A673 (cell line): Measurements from ENCODE around the gene LRCOL1. TPM values are rescaled to one million over a fixed set of nuclear protein-coding genes. Genes with fewer than 3 reads are reported as not detected.

Source experiments
- BruUV-seq: library from RNA; stranded (reverse); fragments of 400-500 nt; replicated peaks from 2 replicates; lab custom pipeline; 2021; lab: Mats Ljungman, UMichigan
- CTCF ChIA-PET: fragments of 300-600 bp; sonication (Branson Sonifier 250); formaldehyde crosslinking; loops from one replicate; lab custom pipeline; 2022; ENCODE audit warnings: antibody characterized with exemption; lab: Charles Lee
- POLR2A ChIA-PET: fragments of 300-600 bp; sonication (Branson Sonifier 250); formaldehyde crosslinking; loops from one replicate; lab custom pipeline; 2022; ENCODE audit warnings: antibody characterized with exemption; ENCODE audit not compliant: low non-redundant PET; lab: Charles Lee
- DNase-seq: peaks from one replicate; pipeline ENCODE4 v3.0.0-alpha.2; 2015; ENCODE audit warnings: low spot score
- H3K27ac ChIP-seq: fragments of 200-600 bp; sonication (generic); 2 replicates; pipeline ENCODE4 v1.5.1; 2016; ENCODE audit warnings: mixed run types, low read depth, mild to moderate bottlenecking, mixed read lengths, antibody characterized with exemption, low read length; ENCODE audit not compliant: poor library complexity, severe bottlenecking
- H3K27me3 ChIP-seq: fragments of 200-600 bp; sonication (generic); replicated peaks from 2 replicates; pipeline ENCODE4 v1.6.1; 2017; ENCODE audit warnings: mixed run types, low read depth, mild to moderate bottlenecking, mixed read lengths, antibody characterized with exemption, low read length; ENCODE audit not compliant: insufficient read depth, poor library complexity
- H3K36me3 ChIP-seq: fragments of 200-600 bp; sonication (generic); 2 replicates; pipeline ENCODE4 v1.6.1; 2016; ENCODE audit warnings: mixed run types, mild to moderate bottlenecking, mixed read lengths, antibody characterized with exemption, low read length; ENCODE audit not compliant: insufficient read depth, poor library complexity, severe bottlenecking
- H3K4me1 ChIP-seq: fragments of 200-600 bp; sonication (generic); 2 replicates; pipeline ENCODE4 v1.6.1; 2017; ENCODE audit warnings: mixed run types, mild to moderate bottlenecking, mixed read lengths, antibody characterized with exemption, low read length; ENCODE audit not compliant: insufficient read depth, poor library complexity, severe bottlenecking
- H3K4me3 ChIP-seq: fragments of 200-600 bp; sonication (generic); 2 replicates; pipeline ENCODE4 v1.5.1; 2016; ENCODE audit warnings: low read depth, mixed run types, mild to moderate bottlenecking, mixed read lengths, low read length; ENCODE audit not compliant: poor library complexity, severe bottlenecking
- H3K9me3 ChIP-seq: fragments of 200-600 bp; sonication (generic); 2 replicates; pipeline ENCODE4 v1.6.1; 2016; ENCODE audit warnings: mixed run types, low read depth, mild to moderate bottlenecking, mixed read lengths, antibody characterized with exemption, low read length; ENCODE audit not compliant: poor library complexity, severe bottlenecking
- CTCF ChIP-seq: fragments of 300-800, 200-600 bp; sonication (generic); conservative IDR thresholded peaks from 2 replicates; pipeline ENCODE4 v1.5.1; 2017; ENCODE audit warnings: low read depth, mild to moderate bottlenecking, antibody characterized with exemption, low read length, moderate library complexity, mixed read lengths
- EZH2 ChIP-seq: fragments of 200-600 bp; sonication (generic); IDR thresholded peaks from 2 replicates; pipeline ENCODE4 v1.6.1; 2017; ENCODE audit warnings: borderline replicate concordance, low read depth, mild to moderate bottlenecking, mixed read lengths, antibody characterized with exemption, low read length; ENCODE audit not compliant: poor library complexity, severe bottlenecking
- intact Hi-C: fragments of 100-400 bp; cut with micrococcal nuclease; formaldehyde crosslinking; loops from one replicate; pipeline ENCODE4 v1.10.0; 2022; ENCODE audit not compliant: unreplicated experiment
- total RNA-seq: library from RNA; stranded (reverse); gene quantifications from 2 replicates; pipeline ENCODE4 v1.2.3, GENCODE V29; 2021

LRCOL1 gene
- total RNA-seq, 1 experiment from 2014 or later = not detected

- Histone ChIP-seq H3K9me3 (no peaks in the 10 kb centered on the region), H3K27ac (no peak overlapping the region), H3K36me3 (peaks cover 89% of the 10 kb centered on the region), H3K4me1 (no peaks in the 10 kb centered on the region), H3K27me3 (no peaks in the 10 kb centered on the region), H3K4me3 (no peak overlapping the region)
- CTCF ChIA-PET = no interaction called here
- TF ChIP-seq EZH2 (no peak), CTCF (no peak)
- POLR2A ChIA-PET = no interaction called here
- intact Hi-C loops = no loop called here
- no peak for DNase-seq
- no TSS peak for BruUV-seq
Measured at GRCh38 chr12:132647858-132648257, 37.5 kb upstream of the LRCOL1 start.

DNA sequence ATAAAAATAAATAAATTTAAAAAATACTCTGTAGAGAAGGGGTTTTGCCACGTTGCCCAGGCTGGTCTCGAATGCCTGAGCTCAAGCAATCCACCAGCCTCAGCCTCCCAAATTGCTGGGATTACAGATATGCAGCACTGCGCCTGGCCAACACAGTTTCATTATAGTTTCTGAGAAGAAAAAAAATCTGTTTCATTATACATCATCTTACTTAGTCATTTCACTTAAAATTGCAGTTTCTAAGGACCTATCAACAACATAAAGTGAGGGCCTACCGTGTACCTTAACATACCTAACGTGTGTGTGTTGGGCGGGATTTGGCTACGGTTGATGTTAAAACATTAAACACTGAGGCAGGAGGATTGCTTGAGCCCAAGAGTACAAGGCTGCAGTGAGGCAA lies 36.5 kb upstream of the LRCOL1 start:
- no peak overlapping the region for H3K27ac ChIP-seq
- no peaks in the 10 kb centered on the region for H3K27me3 ChIP-seq
- no peaks in the 10 kb centered on the region for H3K4me1 ChIP-seq
- no peaks in the 10 kb centered on the region for H3K9me3 ChIP-seq
- ChIA-PET CTCF (no interaction called here), POLR2A (no interaction called here)
- no TSS peak for BruUV-seq
- intact Hi-C loops = no loop called here
- peaks cover 89% of the 10 kb centered on the region for H3K36me3 ChIP-seq
- DNase-seq = no peak
- H3K4me3 ChIP-seq = no peak overlapping the region
- no peak for TF ChIP-seq EZH2
- no peak for TF ChIP-seq CTCF

- Histone ChIP-seq H3K9me3 (no peaks in the 10 kb centered on the region), H3K27me3 (no peaks in the 10 kb centered on the region), H3K4me1 (no peaks in the 10 kb centered on the region), H3K4me3 (no peak overlapping the region), H3K27ac (no peak overlapping the region), H3K36me3 (peaks cover 74% of the 10 kb centered on the region)
- intact Hi-C loops = no loop called here
- TF ChIP-seq CTCF (no peak), EZH2 (no peak)
- no TSS peak for BruUV-seq
- ChIA-PET POLR2A (no interaction called here), CTCF (no interaction called here)
- DNase-seq = no peak
Measured at GRCh38 chr12:132642846-132643835, 32.8 kb upstream of the LRCOL1 start.
